SIG-M5 (cell line): Measurements from ENCODE around the gene NDRG3.
"Not testable (repeated sequence)": the region's sequence is repeated elsewhere in the genome, so short reads cannot be mapped to it uniquely, and the experiment has no call there.

ENCODE experiments used
- DNase-seq: peaks from one replicate; lab custom pipeline; 2025; lab: John Stamatoyannopoulos, UW

Gene NDRG3

GRCh38 chr20:36760647-36761046 lies 14.8 kb upstream of the NDRG3 start:
- DNase-seq = no peak

DNA sequence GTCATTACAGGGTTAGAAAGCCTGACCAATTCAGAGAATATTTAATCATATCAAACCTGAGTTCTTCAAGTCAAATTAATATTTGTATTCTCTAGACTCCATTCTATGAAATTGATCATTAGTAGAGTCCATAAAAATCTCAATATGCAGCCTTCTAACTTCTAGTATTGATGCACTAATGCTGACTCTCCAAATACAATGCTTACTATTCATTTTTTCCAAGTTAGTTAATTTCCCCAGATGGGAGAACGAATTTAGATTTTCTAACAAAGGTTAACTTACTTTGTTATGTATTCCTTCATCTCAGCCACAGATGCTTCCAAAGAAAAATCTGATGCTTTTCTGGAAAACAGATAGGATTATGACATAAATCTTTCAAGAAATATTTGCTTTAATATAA lies 12.4 kb upstream of the NDRG3 start:
- DNase-seq = no peak

GRCh38 chr20:36756496-36756895 lies 10.6 kb upstream of the NDRG3 start:
- DNase-seq = no peak

DNA sequence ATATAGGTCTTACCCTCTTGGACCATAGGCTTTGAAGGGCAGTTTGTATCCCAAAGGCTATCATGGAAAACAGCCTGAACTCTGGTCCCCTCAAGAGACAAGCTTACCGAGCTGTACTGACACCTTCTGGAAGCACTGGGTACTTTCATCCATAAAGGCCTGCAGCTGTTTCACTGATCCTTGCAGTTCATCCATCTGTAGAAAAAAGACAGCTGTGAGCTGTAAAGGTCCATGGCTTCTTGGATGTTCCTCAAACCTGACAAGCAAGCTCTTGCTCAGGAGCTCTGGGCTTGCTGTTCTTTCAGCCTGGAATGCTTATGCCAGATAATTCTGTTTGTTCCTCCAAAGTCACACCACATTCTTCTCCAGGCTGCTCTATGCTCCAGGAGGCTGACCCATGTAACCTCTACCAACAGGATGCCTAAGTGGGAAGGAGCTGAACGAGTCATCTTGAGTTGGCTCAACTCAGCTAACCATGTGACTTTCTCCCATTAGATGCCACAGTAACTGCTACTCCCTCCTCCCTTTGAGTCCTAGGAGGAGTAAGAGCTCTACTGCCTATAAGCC lies 8.8 kb upstream of the NDRG3 start:
- DNase-seq = no peak

GRCh38 chr20:36752582-36752981 lies 6.7 kb upstream of the NDRG3 start:
- no peak for DNase-seq

DNA sequence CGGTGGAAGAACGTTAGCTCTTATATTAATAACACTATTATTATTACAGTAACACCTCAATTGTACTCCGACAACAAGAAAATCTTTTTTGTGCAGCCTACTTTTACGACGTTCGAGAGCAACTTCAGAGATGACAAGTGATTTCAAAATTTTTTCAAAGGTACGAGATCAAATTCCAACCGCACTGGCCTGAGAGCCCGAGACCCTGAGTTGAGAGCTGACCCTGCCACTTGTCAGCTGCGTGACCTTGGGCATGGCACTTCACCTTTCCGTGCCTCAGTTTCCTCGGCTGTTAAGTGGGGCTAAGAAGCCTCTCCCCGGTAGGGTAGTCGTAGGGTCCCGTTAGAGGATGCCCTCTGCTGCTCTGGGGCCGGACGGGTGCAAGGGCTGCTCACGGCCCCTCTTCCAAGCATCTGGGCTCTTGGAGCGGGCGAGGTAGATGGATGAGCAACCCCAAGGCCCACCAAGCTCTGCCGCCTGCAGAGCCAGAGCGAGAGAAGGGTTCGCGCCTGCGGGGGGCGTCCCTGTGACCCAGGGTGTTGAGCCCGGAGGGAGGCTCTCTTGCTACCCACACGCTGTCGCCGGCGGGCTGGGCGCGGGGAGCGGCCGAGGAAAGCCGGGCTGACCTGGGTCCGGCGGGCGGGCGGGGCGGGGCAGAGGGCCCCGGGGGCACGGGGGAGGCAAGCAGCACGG lies 510 bp downstream of the NDRG3 start:
- DNase-seq = no peak

- DNase-seq = no peak
These were observed 1.1 kb downstream of the NDRG3 start for GRCh38 chr20:36744764-36745191.

- no peak for DNase-seq
These were observed 1.6 kb downstream of the NDRG3 start for GRCh38 chr20:36744243-36744642.

DNA sequence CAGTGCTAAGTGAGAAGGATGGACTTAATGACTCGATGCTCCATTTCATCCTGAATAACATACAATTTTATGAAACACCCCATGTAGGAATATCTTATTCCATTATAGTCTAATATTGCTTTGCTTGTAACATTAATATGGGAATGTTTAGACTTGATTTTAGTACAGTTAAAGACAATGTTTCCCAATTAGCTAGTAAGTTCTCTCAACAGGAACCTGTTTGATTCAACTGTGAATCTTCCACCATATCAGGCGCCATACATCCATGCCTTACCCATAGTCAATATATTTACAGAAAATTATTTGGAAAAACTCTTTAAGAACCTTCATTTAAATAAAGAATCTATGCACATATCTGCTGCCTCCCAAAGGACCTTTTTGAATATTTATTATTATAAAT lies 3.3 kb downstream of the NDRG3 start:
- no peak for DNase-seq

DNA sequence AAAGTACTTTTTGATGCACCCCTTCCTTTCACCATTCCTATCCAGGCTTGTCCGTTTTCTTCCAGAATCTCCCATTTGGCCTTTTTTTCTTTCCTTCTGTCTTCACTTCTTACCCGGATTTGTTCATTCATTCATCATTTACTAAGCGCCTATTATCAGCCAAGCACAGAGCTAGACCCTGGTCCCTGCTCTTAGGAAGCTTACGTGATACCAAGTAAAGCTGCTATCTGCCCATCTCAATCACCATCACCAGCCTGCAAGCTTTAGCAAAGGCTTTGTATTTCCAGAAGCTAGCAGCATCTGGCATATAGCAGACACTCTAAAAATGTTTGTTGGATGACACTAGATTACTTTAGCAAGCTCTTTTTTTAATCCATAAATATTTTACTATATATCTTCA lies 4.8 kb downstream of the NDRG3 start:
- no peak for DNase-seq

- DNase-seq = no peak
These were observed 8.7 kb downstream of the NDRG3 start for GRCh38 chr20:36737183-36737499.

DNA sequence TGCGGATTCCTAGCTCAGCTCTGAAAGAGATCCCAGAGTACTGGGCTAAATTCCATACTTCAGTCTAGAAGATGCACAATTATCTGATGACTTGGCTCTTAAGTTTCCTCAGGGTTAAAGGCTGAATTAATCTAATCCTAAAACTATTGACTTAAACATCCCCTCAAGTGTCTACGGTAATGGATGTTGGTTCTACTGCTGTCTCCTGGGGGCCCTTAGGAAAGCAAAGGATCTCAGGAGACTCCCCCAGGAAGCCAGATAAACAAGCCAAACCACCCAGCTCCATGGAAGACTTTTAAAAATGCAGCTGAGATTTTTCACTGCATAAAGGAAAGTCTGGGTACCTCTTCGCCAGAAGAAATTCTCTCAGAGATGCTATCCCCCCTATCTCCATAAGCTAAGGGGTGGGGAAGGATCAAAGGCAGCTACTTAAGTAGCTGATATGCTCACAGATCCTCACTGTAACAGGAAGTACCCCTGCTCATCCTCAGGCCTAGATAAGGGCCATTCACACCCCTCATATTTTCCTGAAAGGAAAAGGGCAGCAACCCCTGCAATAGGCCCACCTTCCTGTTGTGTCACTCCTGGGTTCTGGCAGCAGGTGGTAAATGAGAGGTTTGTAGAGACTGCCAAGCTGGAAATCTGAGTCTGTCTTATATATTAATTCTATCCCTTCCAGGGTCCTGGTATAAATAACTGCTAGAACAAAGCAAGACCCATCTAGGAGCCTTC lies 9.3 kb downstream of the NDRG3 start:
- DNase-seq = no peak

DNA sequence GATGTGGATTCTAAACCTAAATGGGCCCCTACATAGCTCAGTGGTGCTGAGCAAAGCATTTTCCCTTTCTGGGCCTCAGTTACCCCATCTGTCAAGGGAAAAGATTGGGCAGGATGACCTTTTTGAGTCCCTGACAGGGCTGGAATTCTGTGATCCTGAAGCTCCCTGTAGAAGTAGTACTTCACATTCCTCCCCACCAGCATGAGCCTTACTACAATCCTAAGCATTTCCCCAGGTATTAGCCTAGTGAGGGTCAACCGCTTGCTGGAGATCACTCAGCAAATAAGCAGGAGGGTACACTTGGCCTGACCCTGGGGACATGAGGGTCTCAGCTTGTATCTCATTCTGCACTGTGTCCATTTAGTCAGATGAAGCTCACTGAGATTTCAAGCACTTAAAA lies 13.4 kb downstream of the NDRG3 start:
- no peak for DNase-seq

DNA sequence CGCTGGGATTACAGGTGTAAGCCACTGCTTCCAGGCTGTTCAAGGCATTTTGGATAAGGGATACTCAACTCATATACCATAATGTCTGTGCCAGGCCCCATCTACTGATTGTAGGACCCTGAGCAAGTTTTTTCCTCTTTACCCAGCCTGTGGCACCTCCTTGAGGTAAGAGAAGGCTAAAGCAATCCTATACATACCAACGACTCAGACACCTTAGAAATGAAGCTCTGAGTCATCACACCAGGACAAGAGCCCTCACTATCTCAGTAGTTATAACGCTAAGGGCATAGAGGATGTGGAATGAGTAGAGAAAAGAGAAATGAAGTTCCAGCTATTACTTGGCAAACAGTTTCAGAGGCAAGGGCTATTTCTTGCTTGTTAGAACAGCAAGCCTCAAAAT lies 16.9 kb downstream of the NDRG3 start:
- DNase-seq = no peak

GRCh38 chr20:36726168-36726567 lies 19.7 kb downstream of the NDRG3 start:
- DNase-seq = no peak

GRCh38 chr20:36720510-36720909 lies 25.4 kb downstream of the NDRG3 start:
- DNase-seq = no peak

GRCh38 chr20:36717657-36718056 lies 28.2 kb downstream of the NDRG3 start:
- DNase-seq = no peak

GRCh38 chr20:36717021-36717420 lies 28.9 kb downstream of the NDRG3 start:
- DNase-seq = no peak

- no peak for DNase-seq
These were observed 33.1 kb downstream of the NDRG3 start for GRCh38 chr20:36712775-36713174.

DNA sequence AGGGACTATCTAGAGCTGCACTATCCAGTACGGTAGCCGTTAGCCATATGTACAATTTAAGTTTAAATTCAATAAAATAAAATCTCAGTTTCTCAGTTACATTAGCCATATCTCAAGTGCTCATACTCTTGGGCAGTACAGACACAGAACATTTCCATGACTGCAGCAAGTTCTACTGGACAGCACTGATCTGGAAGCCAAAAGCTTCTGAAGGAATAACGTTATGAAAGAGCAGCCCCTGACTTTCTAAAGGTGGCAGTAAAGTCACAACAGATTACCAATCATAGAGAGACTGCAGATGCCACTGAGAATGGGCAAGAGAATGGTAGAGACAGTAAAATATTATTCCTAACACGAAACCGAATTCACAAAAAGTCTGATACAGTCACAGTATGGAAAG lies 36.8 kb downstream of the NDRG3 start:
- no peak for DNase-seq

GRCh38 chr20:36703530-36703929 lies 42.4 kb downstream of the NDRG3 start:
- no peak for DNase-seq

DNA sequence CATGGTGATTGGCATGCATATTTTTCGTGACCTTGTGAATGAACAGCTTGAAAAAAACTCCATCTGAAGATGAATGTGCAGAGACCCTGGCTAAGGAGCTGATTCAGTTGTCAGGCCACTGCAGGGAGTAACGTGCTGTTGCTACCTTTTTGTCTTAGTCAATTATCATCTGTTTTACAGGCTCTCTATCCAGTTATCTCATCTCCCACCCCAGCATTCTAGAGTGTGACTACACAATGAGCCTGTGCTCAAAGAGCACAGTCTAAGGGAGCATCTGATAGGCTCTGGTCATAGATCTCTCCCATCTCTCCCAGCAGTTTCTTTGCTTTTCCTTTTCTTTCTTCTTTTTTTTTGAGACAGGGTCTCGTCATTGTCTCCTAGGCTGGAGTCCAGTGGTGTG lies 45.5 kb downstream of the NDRG3 start:
- DNase-seq = no peak

DNA sequence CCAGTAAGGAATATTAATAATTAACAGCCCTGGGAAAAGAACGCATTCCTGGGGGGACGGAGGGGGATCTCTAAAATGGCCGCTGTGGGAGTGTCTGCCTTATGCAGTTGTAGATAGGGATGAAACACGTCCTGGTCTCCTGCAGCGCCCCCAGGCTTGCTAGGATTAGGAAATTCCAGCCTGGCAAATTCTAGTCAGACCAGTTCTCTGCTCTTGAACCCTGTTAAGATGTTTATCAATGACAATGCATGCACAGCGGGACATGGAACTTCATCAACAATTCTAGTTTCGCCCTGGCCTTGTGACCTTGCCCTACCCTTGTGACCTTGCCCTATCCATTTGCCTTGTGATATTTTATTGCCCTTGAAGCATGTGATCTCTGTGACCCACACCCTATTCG lies 50.4 kb downstream of the NDRG3 start:
- not testable (repeated sequence) for DNase-seq

DNA sequence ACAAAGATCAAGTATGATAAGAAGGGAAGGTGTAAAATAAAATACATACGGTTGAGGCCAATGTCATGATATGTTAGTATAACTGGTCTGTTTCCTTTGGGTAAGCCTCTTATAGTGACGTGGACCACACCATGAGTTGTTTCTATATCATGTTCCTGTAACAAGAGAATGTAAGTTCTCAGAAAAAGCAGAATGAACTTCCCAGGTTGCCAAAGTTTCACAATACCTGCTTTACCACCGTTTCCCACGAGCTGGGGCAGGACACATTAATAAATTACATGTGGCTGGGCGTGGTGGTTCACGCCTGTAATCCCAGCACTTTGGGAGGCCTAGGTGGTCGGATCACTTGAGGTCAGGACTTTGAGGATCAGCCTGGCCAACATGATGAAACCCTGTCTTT lies 57.3 kb downstream of the NDRG3 start:
- DNase-seq = no peak
